ENCODE measurements around the gene ADPRM.
A peak's percentile ranks its signal among the peaks of the same experiment; 100 is the strongest.

ADPRM gene

DNA sequence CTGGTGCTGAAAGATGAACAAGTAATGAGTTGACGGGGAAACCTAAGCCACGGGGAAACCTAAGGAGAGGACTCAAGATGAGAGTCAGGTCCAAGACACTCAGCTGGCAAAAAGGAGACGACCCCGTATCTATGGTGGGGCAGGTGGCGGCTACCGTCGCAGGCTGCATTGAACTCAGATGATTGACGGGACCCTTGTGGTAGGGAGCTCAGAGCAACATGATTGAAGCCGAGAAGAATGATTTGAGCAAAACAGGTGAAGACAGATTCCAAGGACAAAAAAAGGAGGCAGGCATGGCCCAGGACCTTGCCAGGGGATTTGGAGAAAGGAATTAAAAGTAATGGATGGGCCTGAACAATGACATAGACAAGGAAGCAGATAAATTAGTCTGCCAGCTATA lies 32.8 kb upstream of the ADPRM start:
- no peak overlapping the region for H2BK15ac ChIP-seq (replicated peaks; ENCODE audit: low read depth)
- no peak overlapping the region for H2BK5ac ChIP-seq (ENCODE audit: low read length)
- H3K56ac ChIP-seq (ENCODE audit: low read length) = no peak overlapping the region
- no peak overlapping the region for H2BK120ac ChIP-seq (ENCODE audit: low read depth, low read length)
- no peak overlapping the region for H3K4ac ChIP-seq (ENCODE audit: low read depth, low read length)
- no peak overlapping the region for H4K8ac ChIP-seq (ENCODE audit: low read depth, low read length)
- no peaks in the 10 kb centered on the region for H3K79me1 ChIP-seq (ENCODE audit: low read length)
- no peak overlapping the region for H3K27ac ChIP-seq (ENCODE audit: low read depth, low read length)
- H3K18ac ChIP-seq (ENCODE audit: low read length) = no peak overlapping the region
- H3K4me3 ChIP-seq (ENCODE audit: low read length) = no peak overlapping the region
- DNase-seq = no peak
- no peak overlapping the region for H3K4me2 ChIP-seq (ENCODE audit: low read length)
- no peaks in the 10 kb centered on the region for H3K79me2 ChIP-seq (ENCODE audit: control insufficient read depth, insufficient read depth, low read length)
- H3K27me3 ChIP-seq (ENCODE audit: insufficient read depth, low read length, poor library complexity) = no peaks in the 10 kb centered on the region
- no peaks in the 10 kb centered on the region for H3K36me3 ChIP-seq (ENCODE audit: control insufficient read depth, insufficient read depth, low read length)
- H3K9ac ChIP-seq (ENCODE audit: low read length) = no peak overlapping the region
- H3K4me1 ChIP-seq (ENCODE audit: control insufficient read depth, low read depth, low read length) = no peaks in the 10 kb centered on the region
- WGBS (ENCODE audit: extremely low coverage, insufficient coverage, low lambda C conversion rate) = no CpG with 5 or more reads among the region's 9 CpGs
- no peak overlapping the region for H4K5ac ChIP-seq (ENCODE audit: low read length)
- H2AK5ac ChIP-seq (ENCODE audit: low read length) = no peak overlapping the region
- H3K23ac ChIP-seq (ENCODE audit: low read length) = no peak overlapping the region

GRCh38 chr17:10666906-10667305 lies 30.5 kb upstream of the ADPRM start:
- H3K18ac ChIP-seq (ENCODE audit: low read length) = no peak overlapping the region
- no CpG with 5 or more reads among the region's 5 CpGs for WGBS (ENCODE audit: extremely low coverage, insufficient coverage, low lambda C conversion rate)
- DNase-seq = no peak

DNA sequence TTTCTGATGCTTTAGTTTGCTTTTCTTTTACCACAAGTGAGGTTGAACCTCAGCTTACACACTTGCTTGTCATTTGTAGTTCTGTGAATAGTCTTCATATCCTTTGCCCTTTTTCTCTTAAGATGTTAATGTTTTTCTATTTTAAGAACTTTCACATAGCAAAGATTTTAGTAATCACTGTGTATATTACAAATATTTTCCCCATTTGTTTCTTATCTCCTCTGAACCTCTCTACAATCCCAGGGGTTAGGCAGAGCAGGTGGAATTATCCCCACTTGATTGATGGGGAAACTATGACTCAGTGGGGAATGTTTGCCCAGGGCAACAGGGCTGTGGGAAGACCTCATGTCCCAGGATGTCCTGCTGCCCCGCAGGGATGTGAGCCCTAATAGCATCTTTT lies 28.6 kb upstream of the ADPRM start:
- H3K36me3 ChIP-seq (ENCODE audit: control insufficient read depth, insufficient read depth, low read length) = no peaks in the 10 kb centered on the region
- no peak overlapping the region for H3K4me2 ChIP-seq (ENCODE audit: low read length)
- H4K8ac ChIP-seq (ENCODE audit: low read depth, low read length) = no peak overlapping the region
- no peaks in the 10 kb centered on the region for H3K79me1 ChIP-seq (ENCODE audit: low read length)
- no peak overlapping the region for H2BK5ac ChIP-seq (ENCODE audit: low read length)
- no peak overlapping the region for H3K18ac ChIP-seq (ENCODE audit: low read length)
- no peak overlapping the region for H3K4me3 ChIP-seq (ENCODE audit: low read length)
- DNase-seq = no peak
- H3K23ac ChIP-seq (ENCODE audit: low read length) = no peak overlapping the region
- no peak overlapping the region for H2AK5ac ChIP-seq (ENCODE audit: low read length)
- H3K56ac ChIP-seq (ENCODE audit: low read length) = no peak overlapping the region
- no peaks in the 10 kb centered on the region for H3K27me3 ChIP-seq (ENCODE audit: insufficient read depth, low read length, poor library complexity)
- no peaks in the 10 kb centered on the region for H3K4me1 ChIP-seq (ENCODE audit: control insufficient read depth, low read depth, low read length)
- WGBS (ENCODE audit: extremely low coverage, insufficient coverage, low lambda C conversion rate) = no CpG with 5 or more reads among the region's 1 CpG
- no peaks in the 10 kb centered on the region for H3K79me2 ChIP-seq (ENCODE audit: control insufficient read depth, insufficient read depth, low read length)
- H3K4ac ChIP-seq (ENCODE audit: low read depth, low read length) = no peak overlapping the region
- H3K9ac ChIP-seq (ENCODE audit: low read length) = no peak overlapping the region
- no peak overlapping the region for H2BK120ac ChIP-seq (ENCODE audit: low read depth, low read length)
- H3K27ac ChIP-seq (ENCODE audit: low read depth, low read length) = no peak overlapping the region
- H4K5ac ChIP-seq (ENCODE audit: low read length) = no peak overlapping the region
- H2BK15ac ChIP-seq (replicated peaks; ENCODE audit: low read depth) = no peak overlapping the region

More at GRCh38 chr17:10666906-10667305, 30.5 kb upstream of the ADPRM start:
- H4K5ac ChIP-seq (ENCODE audit: low read length) = no peak overlapping the region
- no peak overlapping the region for H3K4me3 ChIP-seq (ENCODE audit: low read length)
- no peaks in the 10 kb centered on the region for H3K27me3 ChIP-seq (ENCODE audit: insufficient read depth, low read length, poor library complexity)
- H3K23ac ChIP-seq (ENCODE audit: low read length) = no peak overlapping the region
- H2BK5ac ChIP-seq (ENCODE audit: low read length) = no peak overlapping the region
- no peak overlapping the region for H2BK120ac ChIP-seq (ENCODE audit: low read depth, low read length)
- no peaks in the 10 kb centered on the region for H3K4me1 ChIP-seq (ENCODE audit: control insufficient read depth, low read depth, low read length)
- no peaks in the 10 kb centered on the region for H3K36me3 ChIP-seq (ENCODE audit: control insufficient read depth, insufficient read depth, low read length)
- no peak overlapping the region for H2BK15ac ChIP-seq (replicated peaks; ENCODE audit: low read depth)
- no peak overlapping the region for H4K8ac ChIP-seq (ENCODE audit: low read depth, low read length)
- H3K27ac ChIP-seq (ENCODE audit: low read depth, low read length) = no peak overlapping the region
- no peak overlapping the region for H3K4me2 ChIP-seq (ENCODE audit: low read length)
- no peaks in the 10 kb centered on the region for H3K79me2 ChIP-seq (ENCODE audit: control insufficient read depth, insufficient read depth, low read length)
- H2AK5ac ChIP-seq (ENCODE audit: low read length) = no peak overlapping the region
- no peak overlapping the region for H3K9ac ChIP-seq (ENCODE audit: low read length)
- H3K4ac ChIP-seq (ENCODE audit: low read depth, low read length) = no peak overlapping the region
- no peak overlapping the region for H3K56ac ChIP-seq (ENCODE audit: low read length)
- no peaks in the 10 kb centered on the region for H3K79me1 ChIP-seq (ENCODE audit: low read length)

GRCh38 chr17:10673312-10673711 lies 24.1 kb upstream of the ADPRM start:
- Histone ChIP-seq H4K8ac (ENCODE audit: low read depth, low read length) (no peak overlapping the region), H3K27ac (ENCODE audit: low read depth, low read length) (no peak overlapping the region), H3K4me3 (ENCODE audit: low read length) (no peak overlapping the region), H3K79me1 (ENCODE audit: low read length) (no peaks in the 10 kb centered on the region), H3K79me2 (ENCODE audit: control insufficient read depth, insufficient read depth, low read length) (no peaks in the 10 kb centered on the region), H3K56ac (ENCODE audit: low read length) (no peak overlapping the region), H3K18ac (ENCODE audit: low read length) (no peak overlapping the region), H2BK120ac (ENCODE audit: low read depth, low read length) (no peak overlapping the region), H3K27me3 (ENCODE audit: insufficient read depth, low read length, poor library complexity) (no peaks in the 10 kb centered on the region), H3K4me2 (ENCODE audit: low read length) (no peak overlapping the region), H2BK15ac (replicated peaks; ENCODE audit: low read depth) (no peak overlapping the region), H2BK5ac (ENCODE audit: low read length) (no peak overlapping the region), H3K36me3 (ENCODE audit: control insufficient read depth, insufficient read depth, low read length) (peaks cover 3% of the 10 kb centered on the region), H4K5ac (ENCODE audit: low read length) (no peak overlapping the region), H3K4ac (ENCODE audit: low read depth, low read length) (no peak overlapping the region), H3K23ac (ENCODE audit: low read length) (no peak overlapping the region), H3K4me1 (ENCODE audit: control insufficient read depth, low read depth, low read length) (no peaks in the 10 kb centered on the region), H3K9ac (ENCODE audit: low read length) (no peak overlapping the region), H2AK5ac (ENCODE audit: low read length) (no peak overlapping the region)
- no CpG with 5 or more reads among the region's 12 CpGs for WGBS (ENCODE audit: extremely low coverage, insufficient coverage, low lambda C conversion rate)
- peak; percentile 22 for DNase-seq

- no peak overlapping the region for H3K4me3 ChIP-seq (ENCODE audit: low read length)
- H2BK15ac ChIP-seq (replicated peaks; ENCODE audit: low read depth) = no peak overlapping the region
- no peak overlapping the region for H3K27ac ChIP-seq (ENCODE audit: low read depth, low read length)
- H2AK5ac ChIP-seq (ENCODE audit: low read length) = no peak overlapping the region
- no peak overlapping the region for H3K56ac ChIP-seq (ENCODE audit: low read length)
- H3K4me1 ChIP-seq (ENCODE audit: control insufficient read depth, low read depth, low read length) = no peaks in the 10 kb centered on the region
- no peaks in the 10 kb centered on the region for H3K79me2 ChIP-seq (ENCODE audit: control insufficient read depth, insufficient read depth, low read length)
- no peak overlapping the region for H3K18ac ChIP-seq (ENCODE audit: low read length)
- no peak overlapping the region for H2BK120ac ChIP-seq (ENCODE audit: low read depth, low read length)
- H3K36me3 ChIP-seq (ENCODE audit: control insufficient read depth, insufficient read depth, low read length) = peaks cover 3% of the 10 kb centered on the region
- no CpG with 5 or more reads among the region's 4 CpGs for WGBS (ENCODE audit: extremely low coverage, insufficient coverage, low lambda C conversion rate)
- no peak overlapping the region for H2BK5ac ChIP-seq (ENCODE audit: low read length)
- no peak overlapping the region for H4K8ac ChIP-seq (ENCODE audit: low read depth, low read length)
- no peak overlapping the region for H3K23ac ChIP-seq (ENCODE audit: low read length)
- H3K4me2 ChIP-seq (ENCODE audit: low read length) = no peak overlapping the region
- H3K79me1 ChIP-seq (ENCODE audit: low read length) = no peaks in the 10 kb centered on the region
- no peaks in the 10 kb centered on the region for H3K27me3 ChIP-seq (ENCODE audit: insufficient read depth, low read length, poor library complexity)
- DNase-seq = no peak
- no peak overlapping the region for H3K9ac ChIP-seq (ENCODE audit: low read length)
- no peak overlapping the region for H4K5ac ChIP-seq (ENCODE audit: low read length)
- no peak overlapping the region for H3K4ac ChIP-seq (ENCODE audit: low read depth, low read length)
Measured at GRCh38 chr17:10674704-10675103, 22.7 kb upstream of the ADPRM start.

- Histone ChIP-seq H3K4ac (ENCODE audit: low read depth, low read length) (no peak overlapping the region), H3K79me1 (ENCODE audit: low read length) (no peaks in the 10 kb centered on the region), H3K4me1 (ENCODE audit: control insufficient read depth, low read depth, low read length) (no peaks in the 10 kb centered on the region), H2AK5ac (ENCODE audit: low read length) (no peak overlapping the region), H2BK15ac (replicated peaks; ENCODE audit: low read depth) (no peak overlapping the region), H4K5ac (ENCODE audit: low read length) (no peak overlapping the region), H3K4me2 (ENCODE audit: low read length) (no peak overlapping the region), H3K56ac (ENCODE audit: low read length) (no peak overlapping the region), H3K27ac (ENCODE audit: low read depth, low read length) (no peak overlapping the region), H2BK120ac (ENCODE audit: low read depth, low read length) (no peak overlapping the region), H2BK5ac (ENCODE audit: low read length) (no peak overlapping the region), H3K79me2 (ENCODE audit: control insufficient read depth, insufficient read depth, low read length) (no peaks in the 10 kb centered on the region), H3K36me3 (ENCODE audit: control insufficient read depth, insufficient read depth, low read length) (peaks cover 15% of the 10 kb centered on the region), H3K18ac (ENCODE audit: low read length) (no peak overlapping the region), H3K27me3 (ENCODE audit: insufficient read depth, low read length, poor library complexity) (no peaks in the 10 kb centered on the region), H3K9ac (ENCODE audit: low read length) (no peak overlapping the region), H3K4me3 (ENCODE audit: low read length) (no peak overlapping the region), H4K8ac (ENCODE audit: low read depth, low read length) (no peak overlapping the region), H3K23ac (ENCODE audit: low read length) (no peak overlapping the region)
- WGBS (ENCODE audit: extremely low coverage, insufficient coverage, low lambda C conversion rate) = no CpG with 5 or more reads among the region's 7 CpGs
- DNase-seq = no peak
Measured at GRCh38 chr17:10681866-10682446, 15.4 kb upstream of the ADPRM start.

Measured in mesendoderm (in vitro differentiated cells).